Activated naive CD8-positive, alpha-beta T cell treated with anti-CD3 and anti-CD28 coated beads, Interleukin-2, amount 50 U/mL, for 24 hours (primary cell): ENCODE measurements around the gene HP1BP3.

Experiments
- ATAC-seq: fragments of 150-1000 bp; cut with Tn5 transposase; one replicate; pipeline ENCODE4 v1.10.0; 2021
- DNase-seq: peaks from one replicate; pipeline ENCODE4 v3.0.0; 2021
- H3K27ac Mint-ChIP-seq: one replicate; pipeline ENCODE4 v1.8.0; 2021; ENCODE audit warnings: mild to moderate bottlenecking, mixed read lengths
- H3K27me3 Mint-ChIP-seq: one replicate; pipeline ENCODE4 v1.8.0; 2021; ENCODE audit warnings: mixed read lengths
- H3K36me3 Mint-ChIP-seq: one replicate; pipeline ENCODE4 v1.8.0; 2021; ENCODE audit warnings: low read depth, mixed read lengths
- H3K4me1 Mint-ChIP-seq: one replicate; pipeline ENCODE4 v1.8.0; 2021; ENCODE audit warnings: mixed read lengths
- H3K4me3 Mint-ChIP-seq: one replicate; pipeline ENCODE4 v1.8.0; 2021; ENCODE audit warnings: mild to moderate bottlenecking, moderate library complexity, mixed read lengths
- H3K9me3 Mint-ChIP-seq: one replicate; pipeline ENCODE4 v1.8.0; 2021; ENCODE audit warnings: mixed read lengths

Gene HP1BP3

DNA sequence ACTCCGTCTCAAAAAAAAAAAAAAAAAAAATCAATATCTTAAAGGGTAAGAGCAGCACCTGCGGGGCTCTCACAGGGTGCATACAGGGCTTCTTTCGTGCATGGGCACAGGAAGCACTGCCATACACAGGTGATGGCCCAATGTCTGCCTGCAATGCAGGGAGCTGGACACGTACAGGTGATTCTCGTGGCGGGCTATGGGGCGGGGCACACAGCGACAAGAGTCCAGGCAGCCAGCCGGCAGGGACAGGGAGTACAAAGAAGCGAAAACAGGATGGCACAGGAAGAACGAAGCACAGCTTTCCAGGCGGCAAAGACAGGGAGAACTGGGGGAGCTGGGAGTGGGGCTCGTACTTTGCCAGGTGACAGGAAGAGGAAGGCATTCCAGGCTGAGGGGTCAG lies 70.9 kb downstream of the HP1BP3 start:
- peaks cover 8% of the 10 kb centered on the region for H3K4me1 Mint-ChIP-seq
- peaks cover 32% of the 10 kb centered on the region for H3K27me3 Mint-ChIP-seq
- ATAC-seq (no peak), DNase-seq (no peak)
- H3K36me3 Mint-ChIP-seq = no peaks in the 10 kb centered on the region
- H3K4me3 Mint-ChIP-seq = peak overlapping the region; percentile 7
- no peak overlapping the region for H3K27ac Mint-ChIP-seq
- no peaks in the 10 kb centered on the region for H3K9me3 Mint-ChIP-seq

DNA sequence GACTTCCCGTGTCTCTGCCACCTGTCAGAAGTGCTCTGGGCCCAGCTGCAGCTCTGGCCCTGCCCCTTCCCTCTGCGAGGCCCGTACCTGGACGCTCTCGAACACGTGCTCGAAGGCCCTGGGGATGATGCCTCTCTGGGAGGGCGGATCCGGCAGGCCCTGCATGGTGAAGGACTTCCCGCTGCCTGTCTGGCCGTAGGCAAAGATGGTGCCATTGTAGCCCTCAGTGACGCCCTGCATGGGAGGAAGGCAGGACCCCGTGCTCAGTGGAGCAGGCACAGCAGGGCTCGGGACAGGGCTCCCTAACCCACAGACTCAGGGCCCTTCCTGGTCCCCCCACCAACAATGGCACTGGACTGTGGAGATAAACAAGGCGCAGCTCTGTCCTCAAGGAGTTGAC lies 71.7 kb downstream of the HP1BP3 start:
- no peaks in the 10 kb centered on the region for H3K36me3 Mint-ChIP-seq
- ATAC-seq (no peak), DNase-seq (no peak)
- H3K4me1 Mint-ChIP-seq = peaks cover 8% of the 10 kb centered on the region
- no peaks in the 10 kb centered on the region for H3K9me3 Mint-ChIP-seq
- no peak overlapping the region for H3K27ac Mint-ChIP-seq
- no peak overlapping the region for H3K4me3 Mint-ChIP-seq
- H3K27me3 Mint-ChIP-seq = peaks cover 35% of the 10 kb centered on the region

DNA sequence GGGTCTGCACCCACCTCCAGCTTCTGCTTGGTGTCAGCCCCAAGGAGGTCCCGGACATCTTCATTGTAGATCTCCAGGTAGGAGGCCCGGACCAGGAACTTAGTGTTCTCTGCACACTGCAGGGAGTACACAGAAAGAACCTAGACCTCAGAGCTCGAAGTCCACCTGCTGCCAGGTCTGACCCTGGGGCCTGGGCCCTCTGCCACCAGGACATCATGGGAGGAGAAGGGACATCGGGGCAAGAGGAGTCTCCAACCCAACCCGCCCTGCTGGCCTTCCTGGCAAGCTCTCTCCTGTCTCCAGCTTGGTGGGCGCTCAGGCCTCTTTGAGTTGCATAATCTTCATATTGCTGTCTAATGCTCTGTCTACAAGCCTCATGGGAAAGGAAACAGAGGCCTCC lies 73.7 kb downstream of the HP1BP3 start:
- Mint-ChIP-seq H3K27ac (no peak overlapping the region), H3K4me1 (peaks cover 6% of the 10 kb centered on the region), H3K9me3 (no peaks in the 10 kb centered on the region), H3K27me3 (peaks cover 27% of the 10 kb centered on the region), H3K36me3 (no peaks in the 10 kb centered on the region), H3K4me3 (no peak overlapping the region)
- no peak for ATAC-seq
- no peak for DNase-seq

DNA sequence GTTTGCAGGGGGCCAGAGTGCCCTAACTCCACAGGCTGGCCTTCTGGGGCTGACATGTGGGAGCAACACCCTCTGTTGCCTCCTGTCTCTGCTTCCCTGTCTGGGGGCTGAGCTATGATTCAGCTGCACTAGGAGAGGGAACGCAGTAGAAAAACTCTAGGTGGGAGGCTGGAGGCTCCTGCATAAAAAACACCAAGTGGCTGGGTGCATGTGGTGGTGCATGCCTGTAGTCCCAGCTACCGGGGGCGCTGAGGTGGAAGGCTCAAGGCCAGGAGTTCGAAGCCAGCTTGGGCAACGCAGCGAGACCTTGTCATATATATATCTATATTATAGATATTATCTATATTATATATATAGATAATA lies 74.9 kb downstream of the HP1BP3 start:
- no peaks in the 10 kb centered on the region for H3K9me3 Mint-ChIP-seq
- no peak overlapping the region for H3K27ac Mint-ChIP-seq
- DNase-seq = no peak
- peaks cover 6% of the 10 kb centered on the region for H3K4me1 Mint-ChIP-seq
- no peak overlapping the region for H3K4me3 Mint-ChIP-seq
- H3K36me3 Mint-ChIP-seq = no peaks in the 10 kb centered on the region
- peaks cover 23% of the 10 kb centered on the region for H3K27me3 Mint-ChIP-seq
- ATAC-seq = peak; percentile 30

DNA sequence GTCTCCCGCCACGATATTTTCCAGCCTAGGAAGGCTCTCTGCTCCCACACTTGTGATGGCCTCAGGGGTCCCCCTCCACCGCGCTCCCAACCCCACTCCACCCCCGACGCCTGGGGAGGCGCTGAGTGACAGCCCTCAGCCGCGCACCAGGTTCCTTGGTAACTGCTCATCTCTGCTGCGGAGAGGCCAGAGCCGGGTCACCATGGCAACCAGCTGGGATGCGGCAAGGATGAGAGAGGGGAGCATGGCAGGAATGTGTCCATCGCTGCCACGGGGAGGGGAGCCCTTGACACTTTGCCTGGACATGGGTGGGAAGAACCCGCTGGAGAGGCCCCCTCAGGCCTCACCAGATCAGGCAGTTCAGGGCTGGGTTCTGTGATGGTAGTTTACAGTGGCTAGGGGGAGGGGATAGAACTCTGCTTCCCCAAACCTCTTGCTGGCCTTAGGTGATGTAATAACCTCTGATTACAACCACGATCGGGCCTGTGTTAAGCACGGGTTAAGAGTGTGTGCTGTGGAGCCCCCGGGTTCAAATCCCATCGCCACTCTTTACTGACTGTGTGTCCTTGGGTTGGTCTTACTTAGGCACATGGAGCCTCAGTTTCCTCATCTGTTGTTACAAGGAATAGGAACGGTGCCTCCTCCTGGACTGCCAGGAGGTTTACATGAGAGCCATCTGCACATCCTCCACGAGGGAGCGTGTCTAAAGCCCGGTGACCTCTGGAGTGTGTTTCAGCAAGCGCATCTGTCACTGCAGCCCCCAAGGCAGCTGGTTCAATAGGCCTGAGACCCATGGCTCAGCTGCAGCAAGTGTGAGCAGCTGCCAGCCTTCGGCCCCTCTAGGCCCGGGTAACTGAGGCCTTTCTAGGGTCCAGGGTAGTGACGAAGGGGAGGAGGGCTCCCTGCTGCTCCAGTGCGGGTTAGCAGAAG lies 75.6 kb downstream of the HP1BP3 start:
- H3K27me3 Mint-ChIP-seq = peaks cover 18% of the 10 kb centered on the region
- no peaks in the 10 kb centered on the region for H3K36me3 Mint-ChIP-seq
- H3K27ac Mint-ChIP-seq = no peak overlapping the region
- H3K4me3 Mint-ChIP-seq = no peak overlapping the region
- no peak for DNase-seq
- no peaks in the 10 kb centered on the region for H3K9me3 Mint-ChIP-seq
- peaks cover 2% of the 10 kb centered on the region for H3K4me1 Mint-ChIP-seq
- no peak for ATAC-seq

DNA sequence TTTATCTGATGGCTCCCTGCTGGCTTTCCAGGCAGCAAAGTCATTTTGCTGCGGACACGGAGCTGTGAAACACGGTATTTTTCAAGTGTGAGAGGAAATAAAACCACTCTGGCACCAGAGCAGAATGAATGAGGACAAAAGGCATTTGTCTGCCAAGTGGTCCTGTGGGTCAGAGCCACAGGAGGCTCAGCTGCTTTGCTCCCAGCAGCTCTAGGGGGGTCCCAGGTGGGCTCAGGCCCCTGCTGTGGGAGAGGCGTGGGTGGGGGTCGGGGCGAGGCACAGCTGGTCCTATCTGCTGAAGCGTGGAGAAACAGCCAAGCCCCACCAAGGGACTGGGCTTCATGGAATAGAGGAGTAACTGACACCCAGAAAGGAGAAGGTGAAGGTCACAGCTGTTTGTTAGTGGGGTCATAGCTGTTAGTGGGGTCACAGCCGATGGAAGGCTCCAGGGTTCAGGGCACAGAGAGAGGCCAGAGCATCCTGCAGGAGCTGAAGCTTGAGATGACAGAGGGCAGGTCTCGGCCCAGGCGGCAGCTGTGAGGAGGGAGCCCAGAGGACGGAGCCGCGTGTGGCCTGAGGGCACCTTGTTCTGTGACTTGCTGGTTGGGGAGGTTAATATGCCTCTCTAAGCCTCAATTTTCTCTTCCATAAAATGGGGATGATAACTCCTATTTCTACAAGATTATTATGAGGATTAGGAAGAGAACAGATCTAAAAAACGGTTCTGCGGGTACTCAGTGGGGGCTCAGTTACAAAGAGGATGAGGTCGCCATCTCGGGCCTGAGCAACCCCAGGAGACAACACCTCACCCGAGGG lies 76.4 kb downstream of the HP1BP3 start:
- no peaks in the 10 kb centered on the region for H3K4me1 Mint-ChIP-seq
- peaks cover 9% of the 10 kb centered on the region for H3K27me3 Mint-ChIP-seq
- DNase-seq (no peak), ATAC-seq (no peak)
- no peaks in the 10 kb centered on the region for H3K36me3 Mint-ChIP-seq
- H3K9me3 Mint-ChIP-seq = no peaks in the 10 kb centered on the region
- no peak overlapping the region for H3K4me3 Mint-ChIP-seq
- H3K27ac Mint-ChIP-seq = no peak overlapping the region

DNA sequence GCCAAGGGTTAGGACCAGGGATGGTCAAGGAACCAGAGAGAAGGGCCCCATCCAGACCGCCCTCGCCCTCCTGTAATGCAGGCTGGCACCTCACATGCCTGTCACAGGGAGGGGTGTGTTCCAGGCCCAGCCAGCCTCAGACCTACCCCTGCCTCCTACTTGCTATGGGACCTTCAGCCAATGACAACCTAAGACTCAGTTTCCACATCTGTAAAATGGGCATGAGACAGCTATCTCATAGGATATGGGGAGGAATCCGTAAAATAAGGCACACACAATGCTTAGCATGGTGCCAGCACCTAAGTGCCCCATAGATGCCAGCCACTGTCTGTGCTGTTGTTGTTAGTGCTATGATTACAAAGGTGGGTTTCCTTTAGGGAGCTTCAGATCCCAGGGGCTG lies 77.2 kb downstream of the HP1BP3 start:
- H3K36me3 Mint-ChIP-seq = no peaks in the 10 kb centered on the region
- DNase-seq (no peak), ATAC-seq (no peak)
- H3K4me3 Mint-ChIP-seq = no peak overlapping the region
- H3K27me3 Mint-ChIP-seq = peaks cover 3% of the 10 kb centered on the region
- no peaks in the 10 kb centered on the region for H3K4me1 Mint-ChIP-seq
- H3K27ac Mint-ChIP-seq = no peak overlapping the region
- H3K9me3 Mint-ChIP-seq = no peaks in the 10 kb centered on the region

DNA sequence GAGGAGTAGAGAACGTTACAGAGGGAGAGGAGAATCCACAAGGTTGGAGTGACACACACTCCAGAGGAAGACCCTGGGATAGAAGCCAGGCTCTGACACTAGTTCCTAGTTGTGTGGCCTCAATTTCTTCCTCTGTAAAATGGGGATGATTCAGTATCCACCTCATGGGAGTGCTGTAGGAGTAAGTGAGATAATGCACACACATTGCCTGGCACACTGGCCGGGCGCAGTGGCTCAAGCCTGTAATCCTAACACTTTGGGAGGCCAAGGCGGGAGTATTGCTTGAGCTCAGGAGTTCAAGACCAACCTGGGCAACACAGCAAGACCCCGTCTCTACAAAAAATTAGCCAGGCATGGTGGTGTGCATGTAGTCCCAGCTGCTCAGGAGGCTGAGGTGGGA lies 78.2 kb downstream of the HP1BP3 start:
- peaks cover 3% of the 10 kb centered on the region for H3K27me3 Mint-ChIP-seq
- no peak overlapping the region for H3K4me3 Mint-ChIP-seq
- no peaks in the 10 kb centered on the region for H3K9me3 Mint-ChIP-seq
- ATAC-seq (no peak), DNase-seq (no peak)
- H3K27ac Mint-ChIP-seq = no peak overlapping the region
- no peaks in the 10 kb centered on the region for H3K4me1 Mint-ChIP-seq
- no peaks in the 10 kb centered on the region for H3K36me3 Mint-ChIP-seq

DNA sequence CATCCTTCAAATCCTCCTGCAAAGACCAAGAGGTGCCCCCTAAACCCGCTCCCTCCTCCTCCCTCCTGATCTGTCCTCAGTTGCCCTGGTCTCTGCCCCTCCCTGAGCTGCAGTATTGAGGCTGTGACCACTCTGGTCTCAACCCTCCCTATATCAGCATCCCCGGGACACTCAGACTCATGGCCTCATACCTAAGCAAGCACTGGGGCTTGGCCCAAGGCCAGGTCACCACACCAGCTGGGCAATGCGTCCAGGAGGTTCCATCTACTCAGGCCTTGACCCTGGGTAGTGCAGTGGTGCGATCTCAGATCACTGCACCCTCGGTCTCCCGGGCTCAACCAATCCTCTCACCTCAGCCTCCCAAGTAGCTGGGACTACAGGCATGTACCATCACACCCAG lies 79.0 kb downstream of the HP1BP3 start:
- Mint-ChIP-seq H3K9me3 (no peaks in the 10 kb centered on the region), H3K27me3 (peaks cover 4% of the 10 kb centered on the region), H3K4me3 (no peak overlapping the region), H3K36me3 (no peaks in the 10 kb centered on the region), H3K27ac (no peak overlapping the region), H3K4me1 (no peaks in the 10 kb centered on the region)
- ATAC-seq (no peak), DNase-seq (no peak)

DNA sequence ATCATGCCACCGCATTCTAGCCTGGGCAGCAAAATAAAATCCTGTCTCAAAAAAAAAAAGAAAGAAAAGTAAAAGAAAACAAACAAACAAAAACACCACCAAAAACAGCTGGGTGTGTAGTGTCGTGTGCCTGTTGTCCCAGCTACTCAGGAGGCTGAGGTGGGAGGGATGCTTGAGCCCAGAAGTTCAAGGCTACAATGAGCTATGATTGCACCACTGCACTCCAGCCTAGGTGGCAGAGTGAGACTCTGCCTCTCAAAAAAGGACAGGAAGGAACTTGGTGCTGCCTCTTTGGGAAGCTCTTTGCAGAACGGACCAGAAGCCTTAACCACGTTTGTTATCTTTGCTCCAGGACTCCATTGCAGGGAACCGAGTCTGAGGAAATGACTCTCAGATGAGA lies 80.3 kb downstream of the HP1BP3 start:
- peaks cover 5% of the 10 kb centered on the region for H3K27me3 Mint-ChIP-seq
- no peak for ATAC-seq

DNA sequence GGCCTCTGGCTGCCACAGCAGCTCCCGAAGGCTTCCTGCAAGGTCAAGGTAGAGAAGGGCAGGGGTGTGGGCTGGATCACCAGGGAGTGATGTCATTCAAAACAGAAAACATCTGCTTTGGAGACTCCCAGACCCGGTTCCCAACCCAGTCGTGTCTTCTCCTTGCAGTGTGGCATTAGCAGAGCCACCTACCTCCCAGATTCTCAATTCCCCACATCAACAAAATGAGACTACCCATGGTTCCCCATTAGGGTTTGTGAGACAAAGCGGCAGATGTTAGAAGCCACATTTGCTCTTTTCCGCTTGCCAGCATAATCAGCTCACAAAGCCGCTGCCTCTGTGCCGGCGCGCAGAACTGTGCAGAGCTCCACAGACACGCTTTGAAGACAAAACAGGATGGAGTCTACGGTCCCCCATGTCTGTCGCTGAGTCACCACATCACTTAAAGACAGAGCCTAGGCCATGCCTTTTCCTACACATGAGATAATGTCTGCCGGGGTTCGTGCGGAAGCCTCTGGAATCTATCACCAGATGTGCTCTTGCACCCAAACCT lies 81.8 kb downstream of the HP1BP3 start:
- Mint-ChIP-seq H3K4me3 (no peak overlapping the region), H3K27me3 (peaks cover 3% of the 10 kb centered on the region), H3K27ac (no peak overlapping the region), H3K4me1 (no peaks in the 10 kb centered on the region), H3K9me3 (no peaks in the 10 kb centered on the region), H3K36me3 (no peaks in the 10 kb centered on the region)
- DNase-seq (no peak), ATAC-seq (no peak)

More for the DNA sequence above, 80.3 kb downstream of the HP1BP3 start:
- no peaks in the 10 kb centered on the region for H3K4me1 Mint-ChIP-seq
- H3K4me3 Mint-ChIP-seq = no peak overlapping the region
- no peak for DNase-seq
- no peaks in the 10 kb centered on the region for H3K36me3 Mint-ChIP-seq
- H3K9me3 Mint-ChIP-seq = no peaks in the 10 kb centered on the region
- H3K27ac Mint-ChIP-seq = no peak overlapping the region

DNA sequence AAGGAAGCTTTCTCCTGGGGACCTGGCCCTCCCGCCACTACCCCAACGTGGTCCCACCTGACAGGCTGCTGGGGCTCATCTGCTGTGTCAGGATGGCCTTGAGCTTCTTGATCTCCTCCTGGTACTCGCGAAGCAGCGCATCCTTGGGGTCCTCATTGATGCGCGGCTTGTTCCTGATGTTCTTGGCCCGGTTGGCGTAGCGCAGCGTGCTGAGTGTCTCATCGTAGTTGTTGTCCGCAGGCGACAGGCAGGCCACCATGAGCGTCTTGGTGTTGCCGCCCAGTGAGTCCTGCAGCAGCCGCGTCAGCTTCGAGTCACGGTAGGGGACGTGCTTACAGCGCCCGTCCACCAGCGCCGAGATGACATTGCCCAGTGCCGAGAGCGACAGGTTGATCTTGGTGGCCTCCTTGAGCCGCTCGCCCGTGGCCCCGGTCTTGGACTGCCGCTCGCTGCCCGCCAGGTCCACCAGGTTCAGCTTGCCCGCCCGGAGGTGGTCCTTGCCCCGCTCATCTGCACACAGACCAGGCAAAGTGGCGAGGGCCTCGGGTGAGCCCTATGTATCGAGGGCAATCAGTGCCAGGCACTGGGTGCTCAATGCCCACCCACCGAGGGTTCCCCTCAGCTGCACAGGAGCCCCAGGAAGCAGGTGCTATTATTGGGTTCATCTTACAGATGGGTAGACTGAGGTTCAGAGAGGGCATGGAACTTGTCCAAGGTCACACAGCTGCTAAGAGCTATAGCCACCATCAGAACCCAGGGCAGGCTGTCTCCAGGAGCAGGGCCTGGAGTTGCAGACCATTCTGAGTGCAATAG lies 82.5 kb downstream of the HP1BP3 start:
- H3K27me3 Mint-ChIP-seq = peaks cover 3% of the 10 kb centered on the region
- H3K36me3 Mint-ChIP-seq = no peaks in the 10 kb centered on the region
- DNase-seq (no peak), ATAC-seq (no peak)
- no peaks in the 10 kb centered on the region for H3K4me1 Mint-ChIP-seq
- H3K27ac Mint-ChIP-seq = no peak overlapping the region
- no peaks in the 10 kb centered on the region for H3K9me3 Mint-ChIP-seq
- H3K4me3 Mint-ChIP-seq = no peak overlapping the region

DNA sequence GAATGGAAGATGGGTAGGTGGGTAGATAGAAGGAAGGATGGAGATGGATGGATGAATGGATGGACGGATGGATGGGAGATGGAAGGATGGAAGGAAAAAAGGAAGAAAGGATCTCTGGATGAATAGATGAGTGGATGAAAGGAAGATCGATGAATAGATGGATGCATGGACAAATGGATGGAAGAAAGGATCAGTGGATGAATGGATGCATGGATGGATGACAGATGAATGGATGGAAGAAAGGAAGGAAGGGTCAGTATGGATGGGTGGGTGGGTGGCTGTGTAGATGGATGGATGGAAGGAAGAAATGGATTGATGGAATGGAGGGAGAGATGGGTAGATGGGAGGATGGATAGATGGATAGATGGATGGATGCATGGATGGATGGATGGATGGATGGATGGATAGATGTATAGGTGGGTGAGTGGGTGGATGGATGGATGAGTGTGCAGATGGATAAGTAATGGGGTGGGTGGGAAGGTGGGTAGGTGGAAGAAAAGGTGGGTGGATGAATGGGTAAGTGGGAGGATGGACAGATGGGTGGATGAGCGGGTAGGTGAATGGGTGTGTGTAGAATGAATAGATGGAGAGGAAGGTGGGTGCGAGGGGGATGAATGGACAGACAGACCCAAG lies 83.9 kb downstream of the HP1BP3 start:
- Mint-ChIP-seq H3K4me1 (no peaks in the 10 kb centered on the region), H3K4me3 (no peak overlapping the region), H3K27me3 (peaks cover 3% of the 10 kb centered on the region), H3K9me3 (no peaks in the 10 kb centered on the region), H3K36me3 (no peaks in the 10 kb centered on the region), H3K27ac (no peak overlapping the region)
- ATAC-seq (no peak), DNase-seq (no peak)

DNA sequence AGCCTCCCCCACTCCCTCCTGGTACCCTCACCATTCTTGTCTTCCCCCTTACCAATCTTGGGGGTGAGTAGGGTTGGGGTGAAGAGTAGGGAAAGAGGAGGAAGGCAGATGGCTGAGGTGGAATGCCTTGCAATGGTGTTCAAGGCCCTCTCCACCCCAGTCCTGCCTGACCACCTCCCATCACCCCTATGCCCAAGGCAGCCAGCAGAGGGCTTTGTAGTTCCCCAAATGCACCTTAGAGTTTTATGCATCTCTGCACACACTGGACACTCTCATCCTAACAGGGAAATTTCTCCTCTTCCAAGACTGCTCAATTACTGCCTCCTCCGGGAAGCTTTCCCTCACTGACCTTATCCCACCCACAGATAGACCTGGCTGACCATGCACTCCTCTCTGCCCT lies 84.7 kb downstream of the HP1BP3 start:
- H3K36me3 Mint-ChIP-seq = no peaks in the 10 kb centered on the region
- no peaks in the 10 kb centered on the region for H3K4me1 Mint-ChIP-seq
- no peak overlapping the region for H3K4me3 Mint-ChIP-seq
- no peak for DNase-seq
- H3K9me3 Mint-ChIP-seq = no peaks in the 10 kb centered on the region
- no peak for ATAC-seq
- H3K27me3 Mint-ChIP-seq = peaks cover 3% of the 10 kb centered on the region
- H3K27ac Mint-ChIP-seq = no peak overlapping the region
